ENCODE measurements around the gene ATAD5. TPM values are rescaled to one million over a fixed set of nuclear protein-coding genes. Genes with fewer than 3 reads are reported as not detected.
A peak's percentile ranks its signal among the peaks of the same experiment; 100 is the strongest.

The ATAD5 gene
- total RNA-seq, 1 donor from 2014 or later: 1.6 TPM

- no peak for TF ChIP-seq CTCF (IDR thresholded peaks at IDR 0.05)
- H3K9me3 ChIP-seq: no peaks in the 10 kb centered on the region
- H3K27me3 ChIP-seq (ENCODE audit: low read depth): peaks cover 2% of the 10 kb centered on the region
- DNase-seq: no peak
- peaks cover 11% of the 10 kb centered on the region for H3K4me1 ChIP-seq
- no peak overlapping the region for H3K27ac ChIP-seq
- H3K4me3 ChIP-seq: no peak overlapping the region
- intact Hi-C loops (cut with DNase I): no loop called here
- ATAC-seq: no peak
- no peaks in the 10 kb centered on the region for H3K36me3 ChIP-seq
Measured at GRCh38 chr17:30917050-30917449, 85.3 kb downstream of the ATAD5 start.

DNA sequence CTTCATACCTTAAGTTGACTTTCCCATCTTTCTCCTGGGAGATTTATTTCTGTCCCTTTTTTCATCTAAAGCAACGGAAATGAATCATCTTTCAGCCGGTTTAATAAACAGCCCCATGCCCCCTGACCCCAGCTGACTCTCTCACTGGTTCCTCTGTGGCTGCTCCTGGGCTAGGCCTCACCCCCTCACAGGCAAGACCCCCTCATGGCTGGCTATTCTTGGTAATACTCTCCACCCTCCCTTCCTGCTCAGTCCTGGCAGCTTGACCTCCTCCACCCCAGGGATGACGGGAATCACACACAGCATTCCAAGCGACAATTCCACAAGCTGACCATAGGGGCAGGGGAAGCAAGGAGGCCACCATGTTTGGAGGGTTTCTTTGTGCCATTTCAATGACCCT lies 88.5 kb downstream of the ATAD5 start:
- TF ChIP-seq CTCF (IDR thresholded peaks at IDR 0.05): no peak
- no peak for DNase-seq
- H3K27ac ChIP-seq: no peak overlapping the region
- H3K27me3 ChIP-seq (ENCODE audit: low read depth): peaks cover 11% of the 10 kb centered on the region
- peaks cover 23% of the 10 kb centered on the region for H3K4me1 ChIP-seq
- ATAC-seq: no peak
- intact Hi-C loops (cut with DNase I): no loop called here
- no peaks in the 10 kb centered on the region for H3K36me3 ChIP-seq
- no peaks in the 10 kb centered on the region for H3K9me3 ChIP-seq
- H3K4me3 ChIP-seq: no peak overlapping the region

DNA sequence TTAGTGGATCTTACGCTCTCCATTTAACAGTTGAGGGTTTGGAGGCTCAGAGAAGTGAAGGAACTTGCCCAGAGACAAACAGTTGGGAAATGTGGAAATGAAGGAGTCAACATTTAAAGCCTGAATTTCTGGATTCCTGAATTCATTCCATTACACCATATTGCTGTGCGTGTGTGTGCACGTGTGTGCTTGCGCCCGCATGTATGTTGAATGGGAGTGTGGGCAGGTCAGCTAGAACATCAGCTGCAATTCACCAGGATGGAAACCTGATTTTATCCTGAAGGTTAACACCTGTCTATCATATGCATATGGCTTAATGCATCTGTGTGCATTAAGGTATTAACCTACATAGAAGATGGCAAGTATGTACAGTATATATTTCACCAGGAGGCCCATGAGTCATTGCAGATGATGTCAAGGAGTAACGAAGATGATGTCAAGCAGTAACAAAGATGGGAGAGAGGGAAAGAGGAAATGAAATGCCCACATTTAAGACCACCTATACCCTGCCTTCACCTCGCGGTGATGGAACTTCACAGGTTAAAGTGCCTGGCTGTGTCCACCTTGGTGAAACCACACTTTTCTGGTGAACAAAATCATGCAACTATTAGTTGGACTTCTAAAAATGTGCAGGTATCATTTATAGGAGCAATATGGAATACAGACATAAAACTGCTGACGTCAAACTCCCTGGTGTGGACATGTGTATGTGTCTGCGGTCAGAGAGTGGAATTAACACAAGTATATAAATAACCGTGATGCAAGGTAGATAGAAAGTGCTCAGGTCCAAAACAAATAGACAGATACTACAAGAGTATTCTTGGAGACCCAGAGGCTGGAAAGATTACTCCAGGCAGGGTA lies 89.1 kb downstream of the ATAD5 start:
- Histone ChIP-seq H3K27me3 (ENCODE audit: low read depth) (peaks cover 11% of the 10 kb centered on the region), H3K36me3 (no peaks in the 10 kb centered on the region), H3K4me1 (peaks cover 23% of the 10 kb centered on the region), H3K9me3 (no peaks in the 10 kb centered on the region), H3K27ac (peak overlapping the region; percentile 76), H3K4me3 (peak overlapping the region; percentile 67)
- no peak for TF ChIP-seq CTCF (IDR thresholded peaks at IDR 0.05)
- ATAC-seq (no peak), DNase-seq (no peak)
- intact Hi-C loops (cut with DNase I): no loop called here

DNA sequence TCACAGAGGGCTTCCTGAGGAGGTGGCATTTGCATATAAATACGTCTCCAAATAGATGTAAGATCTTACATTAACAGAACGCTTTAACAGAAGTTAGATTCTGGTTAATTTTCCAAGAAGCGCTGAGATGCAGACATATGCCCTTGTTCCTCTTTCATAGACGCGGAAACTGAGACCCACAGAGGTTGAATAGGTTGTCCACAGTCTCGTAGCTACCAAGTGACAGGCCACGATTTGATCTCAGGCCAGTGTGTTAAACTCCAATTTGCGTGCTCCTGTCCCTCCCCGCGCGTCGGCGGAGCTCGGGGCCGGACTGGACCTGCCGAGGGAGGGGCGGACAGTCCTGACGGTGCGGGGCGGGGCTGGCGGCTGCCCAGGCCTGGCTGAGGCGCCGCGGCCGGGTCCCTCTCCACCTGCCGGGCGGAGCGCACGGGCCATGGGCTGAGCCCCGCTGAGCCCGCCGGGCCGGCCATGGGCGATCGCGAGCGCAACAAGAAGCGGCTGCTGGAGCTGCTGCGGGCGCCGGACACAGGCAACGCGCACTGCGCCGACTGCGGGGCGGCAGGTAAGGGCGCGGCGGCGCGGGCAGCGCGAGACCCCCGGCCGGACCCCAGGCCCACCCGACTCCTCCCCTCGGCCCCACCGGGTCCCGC lies 89.9 kb downstream of the ATAD5 start, which contains the start of gene ADAP2:
ADAP2 (plus strand) TSS at position 402 of the 653 bp plus-strand sequence; CDS start at position 472, 70 bp downstream.
- ATAC-seq: peak; percentile 94 to 96
- H3K9me3 ChIP-seq: no peaks in the 10 kb centered on the region
- DNase-seq: peak; percentile 87
- no peak for TF ChIP-seq CTCF (IDR thresholded peaks at IDR 0.05)
- peak within 1 kb of the TSS; percentile 76 for H3K27ac ChIP-seq
- intact Hi-C loops (cut with DNase I): no loop called here
- peak within 1 kb of the TSS; percentile 67 for H3K4me3 ChIP-seq
- peaks cover 11% of the 10 kb centered on the region for H3K27me3 ChIP-seq (ENCODE audit: low read depth)
- peaks cover 23% of the 10 kb centered on the region for H3K4me1 ChIP-seq
- no peaks in the 10 kb centered on the region for H3K36me3 ChIP-seq

DNA sequence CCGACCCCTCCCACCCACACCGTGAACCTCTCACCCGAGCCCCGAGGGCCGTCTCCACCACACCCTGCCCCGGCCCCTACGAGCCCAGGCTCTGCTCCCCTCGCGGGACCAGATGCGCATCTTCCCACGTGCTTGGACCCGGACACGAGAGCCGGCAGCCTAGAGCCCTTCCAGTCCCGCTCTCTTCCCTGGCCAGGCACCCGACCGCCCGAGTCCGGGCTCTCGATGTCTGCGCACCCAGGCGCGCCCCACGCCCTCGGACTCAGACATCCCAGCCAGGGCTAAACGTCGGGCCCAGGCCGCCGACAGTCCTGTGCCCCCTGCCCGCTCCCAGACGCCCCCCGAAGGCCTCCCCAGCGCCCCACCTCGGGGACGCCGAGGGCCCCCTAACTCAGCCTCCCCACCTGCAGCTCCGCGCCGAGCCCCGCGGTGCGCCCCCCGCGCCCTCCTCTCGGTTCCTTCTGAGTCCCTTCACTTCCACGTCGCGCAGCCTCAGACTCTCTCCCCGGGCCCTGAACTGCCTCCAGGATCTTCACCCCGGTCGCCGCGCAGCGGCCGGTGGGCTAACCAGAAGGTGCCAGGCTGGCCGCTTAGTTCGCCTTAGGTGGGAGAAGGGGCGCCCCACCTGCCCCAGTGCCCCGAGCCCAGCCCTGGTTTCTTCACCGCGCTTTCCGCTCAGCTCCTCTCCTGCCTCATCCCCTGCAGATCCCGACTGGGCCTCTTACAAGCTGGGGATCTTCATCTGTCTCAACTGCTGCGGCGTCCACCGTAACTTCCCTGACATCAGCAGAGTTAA lies 90.7 kb downstream of the ATAD5 start:
- intact Hi-C loops (cut with DNase I): no loop called here
- H3K27me3 ChIP-seq (ENCODE audit: low read depth): peaks cover 11% of the 10 kb centered on the region
- DNase-seq: peak; percentile 57
- H3K4me1 ChIP-seq: peaks cover 23% of the 10 kb centered on the region
- H3K4me3 ChIP-seq: peak overlapping the region; percentile 67
- H3K9me3 ChIP-seq: no peaks in the 10 kb centered on the region
- TF ChIP-seq CTCF (IDR thresholded peaks at IDR 0.05): no peak
- H3K27ac ChIP-seq: peak overlapping the region; percentile 76
- peak; percentile 62 to 69 for ATAC-seq
- no peaks in the 10 kb centered on the region for H3K36me3 ChIP-seq

Measured in lower lobe of right lung (tissue), 2 donors.